Aortic smooth muscle cell (primary cell): ENCODE results near the gene CRYAB. TPM values are rescaled to one million over a fixed set of nuclear protein-coding genes. Genes with fewer than 3 reads are reported as not detected.

Experiments
- total RNA-seq: library from RNA; depleted of rRNA; stranded (reverse); fragments of >200 nt; gene quantifications from 2 replicates; pipeline ENCODE4 v1.2.3, GENCODE V29; 2014

Gene CRYAB, protein sequence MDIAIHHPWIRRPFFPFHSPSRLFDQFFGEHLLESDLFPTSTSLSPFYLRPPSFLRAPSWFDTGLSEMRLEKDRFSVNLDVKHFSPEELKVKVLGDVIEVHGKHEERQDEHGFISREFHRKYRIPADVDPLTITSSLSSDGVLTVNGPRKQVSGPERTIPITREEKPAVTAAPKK
- 25.2 and 45.1 TPM in 2 replicates for total RNA-seq

DNA sequence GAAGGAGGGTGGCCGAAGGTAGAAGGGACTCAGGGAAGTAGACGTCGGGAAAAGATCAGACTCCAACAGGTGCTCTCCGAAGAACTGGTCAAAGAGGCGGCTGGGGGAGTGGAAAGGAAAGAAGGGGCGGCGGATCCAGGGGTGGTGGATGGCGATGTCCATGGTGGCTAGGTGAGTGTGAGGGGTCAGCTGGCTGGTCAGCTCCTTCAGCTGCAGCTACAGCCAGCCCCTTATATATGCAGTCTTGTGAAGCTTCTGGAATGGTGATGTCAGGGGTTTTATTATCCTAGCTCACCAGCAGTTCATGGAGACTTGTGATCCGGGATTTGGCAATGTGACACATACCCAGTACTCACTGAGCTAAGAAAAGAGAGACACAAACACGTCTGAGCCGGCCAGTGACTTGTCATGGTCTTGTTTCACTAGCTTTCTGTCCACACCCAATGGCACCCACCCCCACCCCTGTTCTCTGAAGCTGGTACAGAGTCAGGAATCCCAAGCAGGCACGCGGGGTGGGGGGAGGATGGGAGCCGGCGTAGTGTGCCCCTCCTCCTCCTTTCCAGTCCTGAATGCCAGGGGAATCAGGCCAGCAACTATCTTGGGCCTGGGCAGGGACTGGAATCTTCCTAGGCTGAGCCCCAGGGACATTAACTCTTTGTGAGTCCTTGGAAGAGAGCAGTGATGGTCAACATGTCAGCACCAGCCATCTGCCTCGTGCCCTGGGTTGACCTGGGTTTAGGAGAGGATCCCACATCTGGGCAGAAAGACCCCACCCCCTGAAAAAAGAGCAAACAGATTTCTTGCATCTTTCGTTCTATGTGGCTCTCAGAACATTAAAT, at the start of gene CRYAB:
CRYAB (minus strand) TSS at position 208 of the 839 bp plus-strand sequence; CDS start at position 162, 46 bp downstream.

DNA sequence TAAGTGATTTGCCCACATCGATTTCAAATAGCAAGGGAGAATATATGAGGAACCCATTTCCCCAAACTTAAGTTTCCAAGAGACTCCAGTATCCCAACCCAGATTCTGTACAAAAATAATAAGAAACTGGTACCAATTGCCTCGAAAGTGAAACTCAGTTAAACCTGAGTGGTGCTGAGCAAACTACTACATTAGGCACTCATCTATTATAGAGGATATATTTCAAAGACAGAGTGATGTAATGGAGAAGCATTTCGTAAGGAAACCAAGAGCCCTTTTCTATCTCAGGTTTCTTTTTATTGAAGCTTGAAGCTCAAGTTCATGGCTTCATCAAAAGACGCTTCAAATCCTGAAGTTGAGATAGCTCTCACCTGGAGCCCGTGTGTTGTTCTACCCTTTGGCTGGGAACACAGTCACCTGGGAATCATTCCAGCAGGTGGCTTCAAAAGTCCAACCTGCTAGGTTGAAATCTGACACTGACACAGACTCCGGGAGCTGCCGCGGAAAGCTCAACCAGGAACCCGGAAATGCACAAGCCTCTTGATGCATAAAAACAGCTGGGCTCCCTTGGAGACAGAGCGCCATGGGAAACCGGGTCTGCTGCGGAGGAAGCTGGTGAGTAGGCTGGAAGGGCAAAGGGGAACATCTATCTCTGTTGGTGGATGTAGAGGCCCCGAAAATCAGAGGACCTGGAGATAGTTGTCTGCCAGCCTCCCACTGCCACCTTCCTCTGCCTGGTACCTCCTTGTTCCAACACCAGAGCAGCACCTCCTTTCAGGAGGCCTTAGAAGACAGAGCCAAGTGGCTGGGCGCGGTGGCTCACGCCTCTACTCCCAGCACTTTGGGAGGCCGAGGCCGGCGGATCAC, 7.1 kb upstream of the CRYAB start, which contains the start of gene C11orf52:
C11orf52 (plus strand) TSS at position 524 of the 867 bp plus-strand sequence; CDS start at position 584, 60 bp downstream.

GRCh38 chr11:111912535-111912934, 965 bp upstream of the CRYAB start, which contains the start of gene HSPB2:
TSS of gene HSPB2 (plus strand) at chr11:111912734. CDS start at chr11:111912830, 96 bp downstream.

DNA sequence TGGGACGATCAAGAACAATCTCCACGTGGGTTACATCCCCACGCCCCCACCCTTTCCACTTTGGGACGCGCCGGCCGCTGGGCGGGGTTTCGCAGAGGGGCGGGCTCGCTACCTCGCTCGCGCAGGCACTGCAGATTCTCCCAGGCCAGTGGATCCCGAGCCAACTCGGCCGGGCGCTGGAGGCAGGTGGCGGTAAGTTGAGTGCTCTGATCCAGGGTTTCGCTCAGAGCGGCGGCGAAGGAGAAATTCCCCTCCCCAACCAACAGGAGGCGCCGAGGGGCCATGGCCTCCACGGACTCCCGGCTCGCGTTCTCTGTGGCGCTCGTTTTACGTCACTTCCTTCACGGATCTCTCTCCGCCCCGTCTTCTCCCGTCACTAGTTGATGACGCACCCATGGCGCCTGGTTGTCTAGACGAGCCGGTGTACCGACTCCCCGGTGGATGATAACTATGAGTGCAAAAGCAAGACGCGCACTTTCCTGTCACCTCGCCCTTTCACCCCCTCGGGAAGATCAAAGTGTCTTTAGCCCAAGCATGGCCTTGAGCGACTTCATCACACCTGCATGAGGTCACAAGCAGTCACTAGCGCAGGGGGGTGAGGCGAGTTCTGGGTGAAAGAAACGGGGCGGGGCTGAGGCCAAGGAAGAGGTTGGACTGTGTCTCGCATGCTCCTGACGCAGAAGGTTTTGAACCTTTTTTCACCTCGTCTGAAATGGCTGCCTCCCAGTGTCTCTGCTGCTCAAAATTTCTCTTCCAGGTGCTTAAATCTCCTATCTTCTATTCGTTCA, 32.5 kb downstream of the CRYAB start, which contains the start of the genes CFAP68 and FDXACB1:
CFAP68 (plus strand) TSS at position 693 of the 788 bp plus-strand sequence; CDS start at position 713, 20 bp downstream.
FDXACB1 (minus strand) TSS at position 317 of the 788 bp plus-strand sequence; CDS start at position 284, 33 bp downstream.

GRCh38 chr11:111870886-111871692, 40.5 kb downstream of the CRYAB start, which contains the start of gene ALG9:
TSS of gene ALG9 (minus strand) at chr11:111871581. CDS start at chr11:111871482, 99 bp downstream.

Other genes starting within 250 kb of the CRYAB start
- 22.9 and 33.2 TPM in 2 replicates for gene PPP2R1B, start 145.4 kb downstream of the CRYAB start, total RNA-seq
- gene ALG9, start 40.2 kb downstream of the CRYAB start, total RNA-seq, result 25.0 and 31.6 TPM in 2 replicates
- 2.2 and 2.9 TPM in 2 replicates for gene FDXACB1, start 32.6 kb downstream of the CRYAB start, total RNA-seq
- 13.1 and 13.5 TPM in 2 replicates for gene CFAP68, start 32.2 kb downstream of the CRYAB start, total RNA-seq
- gene HSPB2, start 964 bp upstream of the CRYAB start, total RNA-seq, result 1.1 and 1.2 TPM in 2 replicates
- 0.40 and 1.1 TPM in 2 replicates for gene C11orf52, start 7.1 kb upstream of the CRYAB start, total RNA-seq
- 24.3 and 38.4 TPM in 2 replicates for gene DIXDC1, start 25.6 kb upstream of the CRYAB start, total RNA-seq
- 34.5 and 35.3 TPM in 2 replicates for gene DLAT, start 113.6 kb upstream of the CRYAB start, total RNA-seq
- gene PIH1D2, start 162.2 kb upstream of the CRYAB start, total RNA-seq, result 1.3 and 2.4 TPM in 2 replicates
- 18.0 and 18.7 TPM in 2 replicates for gene NKAPD1, start 162.5 kb upstream of the CRYAB start, total RNA-seq
- 68.2 and 94.1 TPM in 2 replicates for gene TIMM8B, start 175.0 kb upstream of the CRYAB start, total RNA-seq
- gene SDHD, start 175.1 kb upstream of the CRYAB start, total RNA-seq, result 146 and 153 TPM in 2 replicates